ENCODE results near the gene LRRC2.
"Not testable (repeated sequence)": the region's sequence is repeated elsewhere in the genome, so short reads cannot be mapped to it uniquely, and the experiment has no call there.

LRRC2 gene, protein sequence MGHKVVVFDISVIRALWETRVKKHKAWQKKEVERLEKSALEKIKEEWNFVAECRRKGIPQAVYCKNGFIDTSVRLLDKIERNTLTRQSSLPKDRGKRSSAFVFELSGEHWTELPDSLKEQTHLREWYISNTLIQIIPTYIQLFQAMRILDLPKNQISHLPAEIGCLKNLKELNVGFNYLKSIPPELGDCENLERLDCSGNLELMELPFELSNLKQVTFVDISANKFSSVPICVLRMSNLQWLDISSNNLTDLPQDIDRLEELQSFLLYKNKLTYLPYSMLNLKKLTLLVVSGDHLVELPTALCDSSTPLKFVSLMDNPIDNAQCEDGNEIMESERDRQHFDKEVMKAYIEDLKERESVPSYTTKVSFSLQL

DNA sequence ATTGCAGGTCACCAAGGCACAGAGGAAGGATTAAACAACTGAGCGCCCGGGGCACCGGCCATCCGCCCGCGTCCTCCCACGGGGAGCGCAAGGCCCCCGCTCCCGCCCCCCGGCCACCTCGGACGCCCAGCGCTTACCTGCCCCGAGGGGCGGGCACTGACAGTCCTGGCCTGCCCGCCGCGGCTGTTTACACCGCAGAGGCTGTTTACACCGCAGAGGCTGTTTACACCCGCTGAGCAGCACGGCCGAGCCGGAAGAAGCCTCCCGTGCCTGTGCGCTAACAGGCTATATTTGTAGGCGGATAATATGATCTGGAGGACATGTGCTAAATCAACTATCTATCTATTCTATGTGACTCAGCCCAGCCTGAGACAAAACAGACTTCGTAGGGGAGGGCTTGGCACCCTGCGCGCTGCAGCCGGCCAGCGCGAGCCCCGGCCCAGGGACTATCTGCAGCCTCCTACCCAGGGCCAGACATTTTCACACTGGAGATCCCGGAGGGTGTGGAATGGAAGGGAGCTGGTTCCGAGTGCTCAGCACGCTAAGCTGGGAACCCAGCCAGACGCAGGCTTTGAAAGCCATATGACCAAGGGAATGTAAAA is at the start of gene LRRC2:
LRRC2 (minus strand) TSS at position 263 of the 602 bp plus-strand sequence. CDS start 14,711 bp downstream, outside the sequence.
- no peak for DNase-seq (ENCODE audit: low read depth in 2 of 2)

DNA sequence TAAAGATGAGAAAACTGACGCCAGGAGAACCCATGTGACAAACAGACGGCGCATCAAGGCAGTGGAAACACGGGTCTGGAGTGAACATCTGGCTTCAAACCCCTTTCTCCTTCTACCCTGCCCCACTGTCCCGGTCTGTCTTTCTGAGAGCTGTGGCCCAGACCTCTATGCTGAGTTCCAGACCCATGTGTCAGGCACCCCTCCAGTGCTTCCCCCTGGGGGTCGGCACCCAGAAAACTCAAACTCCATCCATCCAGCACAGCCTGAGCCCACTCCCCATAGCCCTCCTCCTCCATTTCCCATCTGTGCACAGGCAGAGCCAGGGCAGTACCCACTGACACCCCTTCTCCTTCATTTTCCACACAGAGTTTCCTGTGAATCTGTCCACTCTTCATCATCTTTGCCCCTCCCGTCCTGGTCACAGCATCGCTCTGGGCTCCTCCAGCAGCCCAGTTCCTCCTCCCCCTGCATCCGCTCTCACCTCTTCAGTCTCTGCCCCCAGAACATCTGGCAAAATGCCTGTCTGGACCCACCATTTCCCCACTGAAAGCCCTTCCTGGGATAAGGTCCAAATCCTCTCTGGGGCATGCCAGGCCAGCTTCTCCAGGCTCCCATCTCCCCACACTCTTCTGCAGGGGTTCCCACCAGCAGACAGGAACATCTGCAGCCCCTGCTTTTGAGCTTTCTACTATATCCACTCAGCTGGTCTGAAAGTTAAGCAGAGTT is 49.1 kb upstream of the LRRC2 start:
- DNase-seq (ENCODE audit: low read depth in 2 of 2) = no peak

DNA sequence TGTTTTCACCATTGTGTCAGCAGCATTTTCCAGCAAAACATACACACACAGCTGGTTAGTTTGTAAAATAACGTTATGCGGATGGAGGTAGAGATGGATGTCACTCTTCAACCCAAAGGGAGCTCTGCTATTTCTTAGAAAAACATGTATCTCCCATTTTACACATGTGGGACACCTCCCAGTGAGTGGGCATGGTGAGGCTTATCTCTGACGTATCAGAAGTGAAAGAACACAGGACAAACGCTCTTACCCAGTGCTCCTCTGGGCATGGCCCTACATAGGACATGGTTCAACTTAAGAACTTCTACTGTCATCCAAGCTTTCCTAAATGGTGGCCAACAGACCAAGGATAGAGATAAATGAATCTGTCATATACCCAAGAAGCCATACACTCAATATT is 48.3 kb upstream of the LRRC2 start:
- DNase-seq (ENCODE audit: low read depth in 2 of 2) = no peak

DNA sequence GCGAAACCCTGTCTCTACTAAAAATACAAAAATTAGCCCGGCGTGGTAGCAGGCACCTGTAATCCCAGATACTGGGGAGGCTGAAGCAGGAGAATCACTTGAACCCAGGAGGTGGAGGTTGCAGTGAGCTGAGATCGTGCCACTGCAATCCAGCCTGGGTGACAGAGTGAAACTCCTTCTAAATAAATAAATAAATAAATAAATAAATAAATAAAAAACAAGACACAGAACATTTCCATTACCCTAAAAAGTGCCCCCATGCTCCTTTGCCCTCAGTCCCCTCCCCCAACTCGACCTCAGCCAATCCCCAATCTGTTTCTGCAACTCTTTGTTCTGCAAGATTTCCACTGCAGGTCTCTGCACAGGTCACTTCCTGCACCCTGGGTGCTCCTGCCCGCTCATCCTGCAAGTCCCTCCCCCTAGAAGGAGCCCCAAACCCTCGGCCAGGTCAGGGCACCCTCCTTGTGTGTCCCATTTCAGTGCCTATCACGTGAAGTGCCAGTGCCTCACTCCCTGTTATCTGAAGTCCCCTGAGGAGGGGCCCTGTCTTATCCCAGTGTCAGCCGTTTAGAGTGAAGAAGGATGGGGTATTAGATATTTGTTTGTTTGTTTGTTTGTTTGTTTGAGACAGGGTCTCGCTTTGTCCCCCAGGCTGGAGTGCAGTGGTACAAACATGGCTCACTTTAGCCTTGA is 47.4 kb upstream of the LRRC2 start:
- no peak for DNase-seq (ENCODE audit: low read depth in 2 of 2)

DNA sequence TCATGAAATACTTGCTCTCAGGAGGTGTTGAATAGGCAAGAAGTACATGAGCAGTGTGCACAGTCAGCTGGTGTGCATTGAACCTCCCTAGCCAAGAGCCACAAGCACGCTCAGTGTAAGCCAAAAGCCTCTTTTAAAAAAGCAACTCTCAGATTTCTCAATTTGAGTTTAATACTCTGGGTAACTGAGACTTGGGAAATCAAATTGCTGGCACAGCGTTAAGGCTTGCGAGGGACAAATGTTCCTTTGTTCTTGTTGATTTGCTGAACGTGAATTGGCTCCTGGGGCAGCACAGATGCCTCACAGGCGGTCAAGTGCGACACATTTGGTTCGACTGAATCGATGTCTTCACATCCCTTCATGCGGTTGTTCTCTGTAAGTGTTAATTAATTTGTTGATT is 46.2 kb upstream of the LRRC2 start, which contains the start of gene FAM240A:
FAM240A (plus strand) TSS at position 202 of the 400 bp plus-strand sequence; CDS start at position 361, 159 bp downstream.
- no peak for DNase-seq (ENCODE audit: low read depth in 2 of 2)

DNA sequence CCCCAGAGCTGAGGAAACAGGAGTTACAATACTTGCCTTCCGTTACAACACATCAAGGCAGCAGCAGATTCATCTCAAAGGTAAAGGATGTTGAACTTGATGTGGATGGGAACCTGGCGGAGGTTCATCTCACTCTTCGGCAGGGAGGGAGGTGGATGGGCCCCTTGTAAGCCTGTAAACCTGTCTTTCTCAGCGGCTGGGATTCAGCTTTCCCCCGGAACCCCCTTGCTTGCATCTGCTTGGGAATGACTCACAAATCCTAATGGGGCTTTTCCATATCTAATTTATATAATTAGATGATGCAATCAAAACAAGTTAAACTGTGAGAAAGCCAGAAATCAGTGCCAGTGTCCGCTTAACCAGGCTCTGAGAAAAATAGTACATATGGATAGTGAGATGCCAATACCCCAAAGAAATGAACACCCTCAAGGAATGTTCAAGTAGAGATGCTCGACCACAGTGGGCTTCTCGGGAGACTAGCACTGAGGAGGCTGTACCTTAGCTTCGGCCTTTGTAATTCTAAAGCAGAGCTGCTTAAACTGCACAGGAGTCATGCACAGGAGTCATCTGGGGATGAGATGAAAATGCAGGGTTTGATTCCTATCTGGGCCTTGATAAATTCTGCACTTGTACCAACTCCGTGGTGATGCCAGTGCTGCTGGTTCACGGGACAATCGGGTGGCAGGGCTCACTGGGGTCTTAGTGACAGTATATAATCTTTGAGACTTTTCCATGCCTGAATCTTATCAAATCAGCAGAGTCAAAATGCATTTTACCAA is 44.0 kb upstream of the LRRC2 start:
- DNase-seq (ENCODE audit: low read depth in 2 of 2) = no peak

DNA sequence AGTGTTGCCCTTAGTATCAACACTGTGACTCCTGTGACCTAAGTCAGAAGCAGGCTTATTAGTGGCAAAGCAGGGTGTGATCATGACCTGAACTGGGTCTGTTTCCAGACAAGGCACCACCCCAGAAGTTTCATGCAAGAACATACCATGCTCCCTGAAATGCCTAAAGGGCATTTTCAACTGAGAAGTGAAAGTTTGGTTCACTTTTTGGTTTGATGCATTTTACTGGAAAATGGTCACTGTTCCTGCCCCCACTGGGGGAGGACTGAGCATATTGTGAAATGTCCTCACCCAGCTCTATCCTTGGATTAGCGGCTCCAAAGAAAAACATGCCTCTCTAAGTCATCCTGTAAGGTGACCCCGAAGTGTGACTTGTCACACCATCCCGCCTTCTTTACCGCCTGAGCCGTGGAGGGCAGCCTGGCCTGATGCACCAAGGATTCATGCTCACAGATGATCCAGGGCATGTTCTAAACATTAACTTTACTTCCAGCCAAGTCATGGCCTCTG is 43.2 kb upstream of the LRRC2 start:
- no peak for DNase-seq (ENCODE audit: low read depth in 2 of 2)

DNA sequence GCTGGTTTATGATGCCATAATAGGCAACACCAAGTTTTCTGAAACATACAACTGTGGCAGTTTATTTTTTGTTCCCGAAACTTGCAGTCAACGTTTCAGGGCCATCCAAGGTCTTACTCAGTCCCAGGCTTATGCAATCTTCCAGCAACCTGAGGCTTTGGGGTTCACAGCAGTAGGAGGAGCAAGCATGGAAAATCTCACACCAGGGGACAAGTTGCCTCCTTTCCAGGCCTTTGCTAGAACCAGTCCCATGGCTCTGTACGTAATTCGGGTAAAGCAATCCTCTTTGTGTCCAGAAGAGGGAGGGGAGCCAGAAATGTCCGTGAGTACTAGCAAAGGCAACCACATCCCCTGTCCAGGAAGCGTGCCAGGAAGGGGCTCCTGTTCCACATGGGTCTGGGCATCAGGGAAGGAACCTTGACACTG is 41.5 kb upstream of the LRRC2 start:
- DNase-seq (ENCODE audit: low read depth in 2 of 2) = no peak

DNA sequence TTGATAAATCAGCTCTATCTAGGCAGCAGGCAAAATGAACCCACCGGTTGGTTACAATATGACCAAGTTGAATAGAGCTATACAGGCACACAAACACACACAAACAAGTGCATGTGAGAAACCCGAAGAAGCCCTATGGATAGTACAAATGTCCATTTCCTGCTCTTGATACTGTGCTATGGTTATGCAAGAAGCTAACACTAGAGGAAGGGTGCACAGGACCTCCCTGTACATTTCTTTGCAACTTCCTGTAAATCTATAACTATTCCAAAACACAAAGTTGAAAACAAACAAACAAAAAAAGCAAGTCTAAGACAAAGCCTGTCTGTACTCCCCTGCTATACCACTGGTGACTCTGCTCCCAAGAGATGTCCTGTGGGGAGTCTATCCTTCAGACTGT is 38.0 kb upstream of the LRRC2 start:
- no peak for DNase-seq (ENCODE audit: low read depth in 2 of 2)

DNA sequence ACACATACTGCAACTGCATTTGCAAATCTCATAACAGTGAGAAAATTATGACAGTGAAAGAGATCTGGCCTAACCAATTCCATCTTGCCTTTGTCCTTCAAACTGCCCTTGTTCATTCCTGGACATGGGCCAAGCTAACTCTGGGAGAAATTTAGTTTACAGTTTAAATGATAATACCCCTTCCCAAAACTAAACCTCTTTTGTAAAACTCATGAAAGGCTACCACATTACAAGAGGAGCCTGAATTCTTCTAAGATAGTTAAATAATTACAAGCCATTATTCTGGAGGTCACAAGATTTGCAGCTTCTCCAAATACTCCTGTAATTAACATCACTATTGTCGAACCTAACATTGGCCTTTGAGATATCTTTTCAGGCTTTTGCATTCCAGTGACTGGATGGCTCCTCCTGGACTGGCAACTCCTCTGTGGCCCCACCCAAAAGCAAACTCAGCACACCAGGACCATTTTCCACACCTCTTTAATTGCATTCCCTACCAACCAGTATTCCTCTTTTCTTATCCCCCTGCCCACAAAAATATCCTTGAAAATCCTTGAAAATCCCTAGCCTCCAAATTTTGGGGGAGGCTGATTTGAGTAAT is 37.4 kb upstream of the LRRC2 start:
- DNase-seq (ENCODE audit: low read depth in 2 of 2) = no peak

DNA sequence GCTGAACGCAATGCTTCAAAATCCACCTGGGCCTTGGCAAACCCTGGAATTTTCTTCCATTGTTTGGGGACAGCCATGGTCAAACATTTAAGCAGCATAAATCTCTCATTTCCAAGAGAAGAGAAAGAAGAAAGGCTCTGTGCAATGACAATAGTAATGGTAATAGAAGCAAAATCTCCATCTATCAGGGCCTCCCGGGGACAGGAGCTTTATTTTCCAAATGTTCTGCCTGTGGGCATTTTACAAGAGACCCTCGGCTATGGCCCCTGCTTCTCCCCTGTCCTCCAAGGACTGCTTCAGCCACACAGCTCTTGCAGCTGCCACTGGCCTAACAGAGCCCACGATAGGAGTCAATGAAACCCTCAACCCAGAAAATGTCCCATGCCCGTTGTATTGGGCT is 33.5 kb upstream of the LRRC2 start:
- DNase-seq (ENCODE audit: low read depth in 2 of 2) = no peak

DNA sequence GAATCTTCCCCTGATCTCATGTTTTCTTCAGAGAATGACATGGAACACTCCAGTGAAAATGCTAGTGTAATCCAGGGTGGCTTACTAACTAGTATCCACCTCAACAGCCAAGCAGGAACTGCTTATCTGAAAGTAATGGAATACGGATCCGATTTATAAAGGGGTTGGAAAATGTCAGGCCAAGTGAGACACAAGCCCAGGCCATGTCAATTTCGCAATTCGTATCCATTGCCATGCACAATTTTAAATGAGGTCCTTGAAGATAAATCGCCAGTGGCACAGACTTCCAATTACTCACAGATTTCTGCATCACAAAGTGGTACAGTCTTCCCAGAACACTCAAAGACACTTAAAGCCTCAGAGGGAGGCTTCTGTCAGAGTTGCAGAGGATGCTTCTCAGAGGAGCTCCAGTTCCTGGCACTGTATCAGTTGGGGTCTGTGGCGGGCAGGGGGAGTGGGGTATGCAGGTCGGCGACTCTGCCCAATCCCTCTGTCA is 29.8 kb upstream of the LRRC2 start:
- DNase-seq (ENCODE audit: low read depth in 2 of 2) = no peak

DNA sequence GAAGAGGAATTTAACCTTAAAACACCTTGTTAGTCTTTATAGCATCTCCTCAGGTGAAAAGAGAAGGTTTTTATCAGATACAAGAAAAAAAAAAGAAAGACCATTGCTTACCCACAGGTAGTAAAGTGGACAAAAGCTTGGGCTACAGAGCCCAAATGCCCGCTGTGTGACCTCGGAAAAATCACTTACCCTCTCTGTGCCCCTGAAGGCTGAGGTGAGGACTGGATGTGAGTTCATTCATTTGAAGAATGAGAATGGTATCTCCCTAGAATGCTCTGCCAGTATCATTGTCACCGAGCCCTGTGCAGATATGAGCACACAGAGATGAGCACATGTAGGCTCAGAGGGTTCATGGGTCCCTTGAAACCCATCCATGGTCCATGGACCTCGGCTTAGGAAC is 28.6 kb upstream of the LRRC2 start:
- no peak for DNase-seq (ENCODE audit: low read depth in 2 of 2)

DNA sequence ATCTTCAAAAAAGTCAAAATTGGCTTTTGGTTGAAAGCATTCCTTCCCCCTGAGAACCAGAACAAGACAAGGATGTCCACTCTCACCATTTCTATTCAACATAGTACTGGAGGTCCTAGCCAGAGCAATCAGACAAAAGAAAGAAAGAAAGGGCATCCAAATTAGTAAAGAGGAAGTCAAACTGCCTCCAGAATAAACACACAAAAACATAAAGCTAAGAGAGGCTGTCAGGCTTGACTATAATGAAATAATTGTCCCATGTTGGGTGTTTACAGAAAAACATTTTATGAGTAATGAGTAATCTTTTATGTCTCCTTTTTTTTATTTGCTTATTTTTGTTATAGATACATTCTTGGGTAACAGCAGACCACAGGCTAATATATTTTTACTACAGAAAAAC is 27.9 kb upstream of the LRRC2 start:
- DNase-seq (ENCODE audit: low read depth in 2 of 2) = no peak

DNA sequence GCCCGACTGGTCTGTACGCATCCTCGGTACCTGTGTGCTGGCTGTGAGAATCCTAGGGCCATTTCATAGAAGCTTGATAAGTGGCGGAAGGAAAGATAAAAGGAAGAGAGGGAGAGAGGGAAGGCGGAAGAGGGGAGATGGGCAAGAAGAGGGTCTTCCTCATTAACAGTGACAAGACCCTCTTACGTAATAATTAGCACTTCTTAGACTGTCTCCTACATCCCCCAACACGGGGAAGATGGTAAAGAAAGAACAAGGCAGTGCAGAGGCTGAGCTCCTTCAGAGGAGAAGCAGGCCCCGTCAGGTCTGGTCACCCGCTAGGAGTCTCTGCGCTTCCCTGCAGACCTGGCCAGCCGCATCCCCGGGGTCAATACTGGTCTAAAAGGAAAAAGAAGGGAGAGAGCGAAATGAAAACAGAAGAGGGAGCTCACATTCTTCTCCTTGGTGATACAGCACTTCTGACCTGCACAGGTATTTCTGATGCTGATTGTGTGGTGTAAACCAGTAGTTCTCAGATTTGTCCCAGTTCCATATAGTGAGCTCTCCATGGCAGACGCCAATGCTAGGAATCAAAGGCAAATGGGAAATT is 27.3 kb upstream of the LRRC2 start:
- no peak for DNase-seq (ENCODE audit: low read depth in 2 of 2)

DNA sequence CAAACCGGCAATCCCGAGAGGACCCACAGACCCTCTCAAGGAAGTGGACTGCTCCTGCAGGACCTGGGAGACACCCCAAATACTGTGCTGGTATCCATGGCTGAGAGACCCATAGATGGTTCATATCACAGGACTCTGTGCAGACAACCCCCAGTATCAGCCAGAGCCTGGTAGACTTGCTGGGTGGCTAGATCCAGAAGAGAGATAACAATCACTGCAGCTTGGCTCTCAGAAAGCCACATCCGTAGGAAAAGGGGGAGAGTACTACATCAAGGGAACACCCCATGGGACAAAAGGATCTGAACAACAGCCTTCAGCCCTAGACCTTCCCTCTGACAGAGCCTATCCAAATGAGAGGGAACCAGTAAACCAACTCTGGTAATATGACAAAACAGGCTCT is 21.2 kb upstream of the LRRC2 start:
- not testable (repeated sequence) for DNase-seq (ENCODE audit: low read depth in 2 of 2)

DNA sequence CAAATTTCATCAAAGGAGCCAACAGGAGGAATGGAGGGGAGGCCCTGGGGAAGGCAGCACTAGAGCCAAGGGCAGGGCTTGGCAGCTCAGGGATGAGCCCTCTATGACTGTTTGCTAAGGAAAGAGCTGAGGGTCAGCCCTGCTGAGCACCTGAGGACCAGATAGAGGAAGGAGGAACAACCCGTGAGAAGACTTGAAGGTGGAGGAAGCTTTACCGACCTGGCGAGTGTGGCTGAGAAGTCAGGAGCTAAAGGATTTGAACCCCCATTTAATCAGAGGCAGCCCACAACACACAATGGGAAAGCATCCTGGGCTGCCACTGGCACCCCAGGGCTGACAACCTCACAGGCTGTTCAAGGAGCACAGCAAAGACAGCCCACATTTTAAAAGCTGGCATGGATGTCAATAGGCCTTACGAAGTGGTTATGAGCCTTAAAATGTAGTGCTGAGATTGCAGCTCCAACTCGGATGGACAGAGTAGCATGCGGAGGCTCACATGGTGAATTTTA is 20.7 kb upstream of the LRRC2 start:
- DNase-seq (ENCODE audit: low read depth in 2 of 2) = no peak

DNA sequence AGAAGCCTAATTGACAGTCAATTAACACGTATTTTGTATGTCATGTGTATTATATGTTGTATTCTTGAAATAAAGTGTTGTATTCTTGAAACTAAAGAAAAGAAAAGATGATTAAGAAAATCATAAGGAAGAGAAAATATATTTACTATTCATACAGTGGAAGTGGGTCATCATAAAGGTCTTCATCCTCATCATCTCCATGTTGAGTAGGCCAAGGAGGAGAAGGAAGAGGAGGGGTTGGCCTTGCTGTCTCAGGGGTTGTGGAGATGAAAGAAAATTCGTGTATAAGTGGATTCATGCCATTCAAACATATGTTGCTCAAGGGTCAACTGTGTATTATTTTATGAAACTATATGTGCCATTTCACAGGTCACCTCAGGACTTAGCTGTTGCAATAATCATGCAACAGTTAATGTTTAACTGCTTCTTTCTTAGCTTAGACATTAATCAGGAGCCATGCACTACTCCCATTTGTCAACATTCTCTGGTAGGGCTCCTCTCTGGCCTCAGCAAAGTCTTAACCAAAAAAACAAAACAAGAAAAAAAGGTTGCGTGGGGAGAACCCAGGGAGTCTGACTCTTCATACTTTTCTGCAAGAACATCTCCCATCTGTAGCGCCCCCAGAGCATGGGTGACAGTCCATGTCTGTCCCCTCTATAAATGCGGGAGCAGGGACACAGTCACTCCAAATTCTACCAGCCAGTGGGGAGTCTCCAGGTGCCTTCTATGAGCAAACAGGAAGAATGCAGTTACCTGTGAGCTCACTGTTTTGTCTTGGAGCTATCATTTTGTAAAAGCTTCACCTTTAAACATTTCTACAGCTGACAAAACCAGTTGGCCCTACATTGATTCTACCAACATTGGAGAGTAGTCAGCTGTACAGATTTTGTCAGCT is 19.9 kb upstream of the LRRC2 start:
- DNase-seq (ENCODE audit: low read depth in 2 of 2) = no peak

Measured in stimulated activated CD8-positive, alpha-beta memory T cell treated with anti-CD3 and anti-CD28 coated beads, Interleukin-2, amount 100 ng/mL, for 1 hour (primary cell).